HG03066 (cell line): ENCODE data around the gene GCSAM.

Source experiments
- ATAC-seq: cut with Tn5 transposase; IDR thresholded peaks from one replicate; pipeline ENCODE4 v1.9.1; 2021; ENCODE audit warnings: low read depth; ENCODE audit not compliant: unreplicated experiment

The GCSAM gene

GRCh38 chr3:112132975-112133448 is at the start of gene GCSAM:
Gene GCSAM (minus strand): TSS chr3:112133248. CDS start chr3:112133120, 128 bp downstream.
- ATAC-seq = peak; percentile 67

DNA sequence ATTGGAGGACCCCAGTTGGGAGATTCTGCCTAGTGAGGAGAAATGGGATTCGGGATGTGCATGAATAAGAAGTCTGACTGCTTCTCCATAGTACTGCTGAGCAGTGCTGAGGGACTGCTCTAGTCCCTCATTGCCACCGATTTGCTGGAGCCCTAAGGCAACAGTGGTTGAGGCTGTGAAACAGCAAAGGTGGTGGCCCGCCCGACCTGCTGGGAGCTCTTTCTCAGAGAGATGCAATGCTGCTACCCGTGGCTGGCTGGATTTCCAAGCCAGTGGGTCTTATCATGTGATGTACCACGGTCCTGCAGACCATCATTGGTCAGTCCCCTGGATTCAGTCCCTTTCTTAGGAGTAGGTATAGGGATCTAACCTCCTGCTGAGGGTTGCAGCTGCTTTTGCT is 42.6 kb upstream of the GCSAM start:
- ATAC-seq = no peak

GRCh38 chr3:112175037-112175436 is 42.0 kb upstream of the GCSAM start:
- no peak for ATAC-seq

DNA sequence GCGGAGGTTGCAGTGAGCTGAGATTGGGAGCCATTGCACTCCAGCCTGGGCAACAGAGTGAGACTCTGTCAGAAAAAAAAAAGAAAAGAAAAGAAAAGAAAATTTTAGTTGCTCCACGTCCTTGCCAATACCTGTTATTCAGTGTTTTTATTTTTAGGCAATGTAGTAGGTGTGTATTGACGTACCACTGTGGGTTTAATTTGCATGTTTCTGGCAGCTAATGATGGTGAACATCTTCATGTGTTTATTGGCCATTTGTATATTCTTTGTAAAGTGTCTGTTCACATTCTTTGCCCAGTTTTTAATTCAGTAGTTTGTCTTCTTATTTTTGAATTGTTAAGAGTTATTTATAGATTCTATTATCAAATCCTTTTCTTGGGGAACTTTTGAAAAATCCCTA is 38.1 kb upstream of the GCSAM start:
- ATAC-seq = no peak

GRCh38 chr3:112170046-112170445 is 37.0 kb upstream of the GCSAM start:
- ATAC-seq = no peak

DNA sequence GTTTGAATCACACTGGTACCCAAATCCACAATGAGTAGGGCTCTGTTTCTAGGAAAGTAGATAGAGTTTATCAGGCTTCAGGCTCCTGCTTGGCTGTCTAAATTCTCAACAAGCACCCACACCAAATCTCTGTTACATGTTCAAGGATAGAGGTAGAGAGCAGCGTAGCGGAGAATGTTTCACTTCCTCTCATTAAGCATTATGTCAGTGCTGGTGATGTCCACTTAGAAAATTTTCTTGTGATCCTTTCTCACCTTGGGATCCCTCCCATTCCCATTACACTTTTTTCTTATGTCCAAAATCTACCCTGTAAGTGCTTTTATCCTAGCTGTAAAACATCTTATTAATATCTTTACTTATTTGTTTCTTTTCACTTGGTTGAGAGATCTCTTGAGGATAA is 34.7 kb upstream of the GCSAM start:
- ATAC-seq = peak; percentile 76

DNA sequence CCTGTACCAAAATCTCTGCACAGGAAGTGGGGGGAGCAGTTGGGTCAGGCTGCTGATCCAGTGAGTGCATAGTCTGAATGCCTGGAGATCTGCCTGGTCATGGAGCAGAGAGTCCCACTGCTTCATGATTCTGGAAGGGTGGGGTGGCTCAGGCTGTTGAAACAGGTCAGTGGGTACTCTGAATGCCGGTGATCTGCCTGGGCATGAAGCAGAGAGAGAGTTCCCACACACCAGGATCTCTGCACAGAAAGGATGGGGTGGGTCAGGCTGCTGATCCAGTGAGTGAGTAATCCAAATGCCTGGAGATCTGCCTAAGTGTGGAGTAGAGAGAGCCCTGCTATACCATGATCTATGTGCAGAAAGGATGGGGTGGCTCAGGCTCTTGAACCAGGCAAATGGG is 16.1 kb upstream of the GCSAM start:
- no peak for ATAC-seq

GRCh38 chr3:112143689-112144088 is 10.6 kb upstream of the GCSAM start:
- no peak for ATAC-seq

- ATAC-seq = no peak
These were observed 10.2 kb upstream of the GCSAM start for GRCh38 chr3:112143251-112143650.

DNA sequence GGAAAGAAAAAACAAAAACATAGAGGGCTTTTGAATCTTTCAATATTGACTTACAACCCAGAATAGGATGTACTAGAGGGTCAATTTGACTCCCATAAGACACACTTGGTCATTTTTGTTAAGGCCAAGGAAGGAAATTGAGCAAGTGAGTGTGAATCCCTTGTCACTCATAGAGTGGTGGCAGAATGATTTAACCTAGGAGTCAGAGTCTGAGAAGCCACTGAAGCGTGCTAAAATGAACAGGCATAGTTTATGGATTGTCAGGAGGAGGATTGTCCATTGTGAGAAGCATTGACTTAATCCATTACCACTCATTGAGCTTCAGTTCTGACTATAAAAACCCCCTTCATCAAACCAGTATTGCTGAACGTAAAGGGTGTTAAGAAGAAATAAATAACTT is 8.2 kb upstream of the GCSAM start:
- ATAC-seq = no peak

- ATAC-seq = no peak
These were observed 7.5 kb upstream of the GCSAM start for GRCh38 chr3:112140584-112140983.

- no peak for ATAC-seq
These were observed 5.3 kb upstream of the GCSAM start for GRCh38 chr3:112138219-112138969.

GRCh38 chr3:112137781-112138180 is 4.7 kb upstream of the GCSAM start:
- ATAC-seq = no peak

- peak; percentile 27 for ATAC-seq
These were observed 4.1 kb upstream of the GCSAM start for GRCh38 chr3:112136959-112137693.

DNA sequence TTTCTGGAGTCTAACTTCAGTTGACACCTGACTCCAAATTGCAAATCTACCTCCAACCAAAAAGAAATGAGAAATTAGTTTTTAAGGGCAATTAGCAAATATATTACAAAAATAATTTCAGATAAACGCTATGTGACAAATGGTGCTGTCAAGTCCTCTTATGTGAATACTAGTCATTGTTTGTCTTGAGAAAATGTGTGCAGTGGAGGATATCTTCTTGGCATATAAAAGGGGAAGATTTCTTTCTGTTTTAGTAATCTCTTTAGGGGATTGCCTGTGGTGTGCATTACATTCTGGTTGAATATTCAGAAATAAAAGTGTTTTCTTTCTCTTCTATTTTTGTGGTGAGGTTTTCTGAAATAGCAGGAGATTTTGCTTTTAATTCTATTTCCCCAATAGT is 3.0 kb upstream of the GCSAM start:
- no peak for ATAC-seq

DNA sequence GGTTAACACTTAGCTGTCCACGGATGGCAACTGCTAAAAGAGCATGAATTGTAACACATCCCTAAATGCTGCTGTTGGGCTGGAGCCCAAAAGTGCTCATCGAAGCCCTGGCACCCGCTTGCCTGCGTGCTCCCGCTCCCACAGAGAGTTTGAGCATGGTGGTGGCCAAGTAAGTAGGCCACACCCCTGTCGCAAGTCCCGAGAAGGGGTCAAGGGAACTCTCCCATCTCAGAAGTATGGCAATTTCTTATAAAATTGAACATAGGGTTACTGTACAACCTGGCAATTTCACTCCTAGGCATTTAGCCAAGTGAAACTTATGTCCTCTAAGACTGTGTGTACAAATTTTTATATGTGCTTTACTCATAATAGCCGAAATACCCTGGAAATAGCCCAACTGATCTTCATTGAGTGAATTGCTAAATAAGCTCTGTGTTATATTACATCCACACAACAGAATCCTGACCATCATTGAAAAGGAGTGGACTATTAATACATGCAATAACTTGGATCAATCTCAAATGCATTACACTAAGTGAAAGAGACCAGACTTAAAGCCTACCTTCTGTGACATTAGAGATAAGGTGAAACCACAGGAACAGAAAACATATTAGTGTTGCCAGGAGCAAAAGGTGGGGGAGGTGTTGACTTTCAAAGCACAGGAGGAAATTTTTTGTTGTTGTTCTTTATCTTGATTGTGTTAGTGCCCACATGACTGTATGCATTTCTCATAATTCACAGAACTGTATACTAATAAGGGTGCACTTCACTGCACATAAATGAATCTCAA is 1.5 kb upstream of the GCSAM start:
- no peak for ATAC-seq

- no peak for ATAC-seq
These were observed 732 bp upstream of the GCSAM start for GRCh38 chr3:112133626-112134334.

DNA sequence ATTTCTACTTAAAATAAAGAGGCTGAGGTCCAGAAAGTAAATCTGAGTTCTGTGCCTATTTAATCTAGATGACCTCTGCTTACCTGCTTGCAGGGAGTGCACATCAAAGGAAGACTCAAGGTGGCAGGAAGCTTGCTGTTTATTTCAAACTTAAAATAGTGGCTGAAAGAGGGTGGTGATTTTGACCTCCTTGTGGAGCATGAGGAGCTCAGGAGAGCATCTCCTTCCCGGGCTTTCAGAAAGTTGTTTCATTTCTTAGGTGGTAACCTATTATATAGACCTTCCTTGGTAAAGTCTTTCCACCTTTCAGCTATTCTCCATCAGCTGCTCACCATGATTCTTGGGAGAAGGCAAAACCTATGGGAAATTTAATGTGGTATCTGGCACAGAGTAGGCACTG is 494 bp downstream of the GCSAM start:
- no peak for ATAC-seq

DNA sequence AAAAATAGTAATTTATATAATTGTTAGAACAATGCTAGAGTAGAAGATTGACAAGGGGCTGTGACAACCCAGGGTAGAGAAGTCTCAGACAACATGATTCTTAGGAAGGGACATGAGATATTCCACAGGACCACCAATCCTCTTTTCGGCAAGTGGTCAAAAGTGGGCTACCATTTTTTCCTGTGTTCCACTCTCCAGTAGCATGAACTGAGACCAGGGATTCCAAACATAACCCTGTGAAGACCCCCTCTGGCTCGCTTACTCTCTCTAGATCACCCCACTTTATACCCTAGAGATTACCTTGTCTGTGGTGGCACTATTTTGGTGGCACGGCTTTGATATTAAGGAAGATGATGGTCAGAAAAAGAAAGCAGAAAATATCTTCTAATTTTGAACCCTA is 960 bp downstream of the GCSAM start:
- ATAC-seq = no peak

GRCh38 chr3:112131111-112131510 is 1.9 kb downstream of the GCSAM start:
- ATAC-seq = no peak

DNA sequence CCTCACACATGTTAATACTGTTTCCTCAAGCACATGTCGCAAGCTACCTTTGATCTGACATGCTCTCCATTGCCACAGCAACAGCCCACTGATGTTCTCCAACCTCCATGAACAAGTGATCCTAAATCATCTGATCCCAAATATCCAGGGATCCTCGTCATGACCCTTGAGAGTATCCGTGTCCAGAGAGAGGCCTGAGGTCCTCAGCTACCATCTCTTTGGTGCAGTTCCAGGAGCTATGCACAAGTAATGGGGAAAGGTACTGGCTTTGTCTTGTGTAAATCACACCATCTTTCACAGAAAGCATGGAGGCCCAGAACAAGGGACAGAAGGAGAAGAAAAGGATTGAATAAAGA is 2.4 kb downstream of the GCSAM start:
- no peak for ATAC-seq
